Hepatocyte (in vitro differentiated cells): ENCODE results near the gene ISYNA1. TPM values are rescaled to one million over a fixed set of nuclear protein-coding genes. Genes with fewer than 3 reads are reported as not detected.

Experiments used
- DNase-seq: peaks from one replicate; pipeline ENCODE4 v3.0.0-alpha.2; 2016; ENCODE audit warnings: low spot score
- H2AFZ ChIP-seq: fragments of 200-600 bp; sonication (generic); 2 replicates; pipeline ENCODE4 v1.6.0; 2016; ENCODE audit warnings: antibody characterized with exemption, mild to moderate bottlenecking
- H3K27ac ChIP-seq: fragments of 200-600 bp; sonication (generic); 2 replicates; pipeline ENCODE4 v1.5.1; 2016; ENCODE audit warnings: mild to moderate bottlenecking
- H3K27me3 ChIP-seq: fragments of 200-600 bp; sonication (generic); 2 replicates; pipeline ENCODE4 v1.6.1; 2016
- H3K36me3 ChIP-seq: fragments of 200-600 bp; sonication (generic); replicated peaks from 2 replicates; pipeline ENCODE4 v1.5.1; 2016; ENCODE audit warnings: low read depth; ENCODE audit not compliant: insufficient read depth
- H3K4me1 ChIP-seq: fragments of 200-600 bp; sonication (generic); 2 replicates; pipeline ENCODE4 v1.5.1; 2016; ENCODE audit warnings: mild to moderate bottlenecking, moderate library complexity; ENCODE audit not compliant: insufficient read depth
- H3K4me2 ChIP-seq: fragments of 200-600 bp; sonication (generic); 2 replicates; pipeline ENCODE4 v1.6.0; 2016
- H3K4me3 ChIP-seq: fragments of 200-600 bp; sonication (generic); 2 replicates; pipeline ENCODE4 v1.5.1; 2016; ENCODE audit warnings: mild to moderate bottlenecking
- H3K79me2 ChIP-seq: fragments of 200-600 bp; sonication (generic); 2 replicates; pipeline ENCODE4 v1.6.0; 2017; ENCODE audit warnings: mild to moderate bottlenecking
- H3K9me2 ChIP-seq: fragments of 200-600 bp; sonication (generic); replicated peaks from 2 replicates; pipeline ENCODE4 v1.6.0; 2017; ENCODE audit warnings: mild to moderate bottlenecking; ENCODE audit not compliant: insufficient read depth
- H3K9me3 ChIP-seq: fragments of 200-600 bp; sonication (generic); 2 replicates; pipeline ENCODE4 v1.5.1; 2016; ENCODE audit warnings: low read depth, mild to moderate bottlenecking
- H4K20me1 ChIP-seq: fragments of 200-600 bp; sonication (generic); 2 replicates; pipeline ENCODE4 v1.6.0; 2016; ENCODE audit warnings: mild to moderate bottlenecking; ENCODE audit not compliant: insufficient read depth, poor library complexity, severe bottlenecking
- CTCF ChIP-seq: fragments of 200-600 bp; sonication (generic); IDR thresholded peaks from 2 replicates; pipeline ENCODE4 v1.5.1; 2016; ENCODE audit warnings: antibody characterized with exemption, mild to moderate bottlenecking; ENCODE audit not compliant: poor library complexity
- EZH2 ChIP-seq: fragments of 200-600 bp; sonication (generic); IDR thresholded peaks from 2 replicates; pipeline ENCODE4 v1.6.1; 2016; ENCODE audit warnings: antibody characterized with exemption, mild to moderate bottlenecking, borderline replicate concordance
- EZH2phosphoT487 ChIP-seq: fragments of 200-600 bp; sonication (generic); IDR thresholded peaks from one replicate; pipeline ENCODE4 v1.6.1; 2018; ENCODE audit warnings: antibody characterized with exemption, mild to moderate bottlenecking, low read depth, moderate library complexity; ENCODE audit not compliant: unreplicated experiment, severe bottlenecking
- WGBS: methylation state at CpG from one replicate; pipeline ENCODE4 v1.1.6; 2016; ENCODE audit warnings: low lambda C conversion rate; ENCODE audit errors: missing lambda C conversion rate; 5-methylcytosine and 5-hydroxymethylcytosine counted together
- polyA plus RNA-seq: library from polyadenylated mRNA; unstranded; fragments of >200 nt; fragmentation: Nextera tagmentation; extraction: Ambion mirVana; gene quantifications from 2 replicates; pipeline ENCODE4 v1.2.1, GENCODE V29; 2016
- total RNA-seq: library from RNA; depleted of rRNA; stranded (reverse); fragments of >200 nt; gene quantifications from 2 replicates; pipeline ENCODE4 v1.2.3, GENCODE V29; 2014

Gene ISYNA1
- total and polyA plus RNA-seq, 2 experiments from 2014 or later = 51.5 to 144 TPM

- Histone ChIP-seq H3K4me2 (peak overlapping the region; percentile 69), H3K9me2 (no peaks in the 10 kb centered on the region), H3K4me1 (peaks cover 17% of the 10 kb centered on the region), H3K27me3 (no peaks in the 10 kb centered on the region), H3K27ac (peak overlapping the region; percentile 90), H3K36me3 (no peaks in the 10 kb centered on the region), H3K4me3 (no peak overlapping the region), H3K9me3 (no peaks in the 10 kb centered on the region), H3K79me2 (peaks cover 3% of the 10 kb centered on the region), H2AFZ (no peak overlapping the region), H4K20me1 (no peaks in the 10 kb centered on the region)
- WGBS = 50% methylated on average over 7 of the region's 7 CpGs
- TF ChIP-seq CTCF (peak; percentile 53), EZH2phosphoT487 (no peak), EZH2 (no peak)
- peak; percentile 90 for DNase-seq
Measured at GRCh38 chr19:18401580-18402112, 36.3 kb downstream of the ISYNA1 start.

DNA sequence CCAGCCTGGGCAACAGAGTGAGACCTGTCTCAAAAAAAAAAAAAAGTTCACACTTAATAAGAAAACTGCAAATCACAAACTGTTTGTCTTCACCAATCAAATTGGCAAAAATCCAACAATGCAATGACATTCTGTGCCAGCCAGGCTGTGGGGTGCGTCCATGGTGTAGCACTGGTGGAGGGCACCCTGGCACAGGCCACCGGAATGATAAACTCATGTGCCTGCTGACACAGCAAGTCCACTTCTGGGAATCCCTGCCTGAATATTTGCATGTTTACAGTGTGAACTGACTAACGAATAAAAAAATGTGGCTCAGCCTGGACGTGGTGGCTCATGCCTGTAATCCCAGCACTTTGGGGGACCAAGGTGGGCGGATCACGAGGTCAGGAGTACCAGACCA, 38.9 kb downstream of the ISYNA1 start:
- H3K4me2 ChIP-seq = no peak overlapping the region
- H3K9me3 ChIP-seq = no peaks in the 10 kb centered on the region
- DNase-seq = no peak
- H3K4me1 ChIP-seq = peaks cover 17% of the 10 kb centered on the region
- H3K79me2 ChIP-seq = no peaks in the 10 kb centered on the region
- no peak overlapping the region for H3K4me3 ChIP-seq
- WGBS = 66% methylated on average over 6 of the region's 6 CpGs
- H2AFZ ChIP-seq = no peak overlapping the region
- no peaks in the 10 kb centered on the region for H3K9me2 ChIP-seq
- no peak overlapping the region for H3K27ac ChIP-seq
- no peaks in the 10 kb centered on the region for H4K20me1 ChIP-seq
- TF ChIP-seq CTCF = no peak
- TF ChIP-seq EZH2 = no peak
- TF ChIP-seq EZH2phosphoT487 = no peak
- no peaks in the 10 kb centered on the region for H3K27me3 ChIP-seq
- H3K36me3 ChIP-seq = no peaks in the 10 kb centered on the region

GRCh38 chr19:18397242-18398202, 40.4 kb downstream of the ISYNA1 start, which contains the start of gene LRRC25:
TSS of gene LRRC25 (minus strand) at chr19:18397622. CDS start at chr19:18396963, 659 bp downstream.
- Histone ChIP-seq H3K27me3 (no peaks in the 10 kb centered on the region), H3K27ac (no peak within 1 kb of the TSS), H3K4me2 (peak within 1 kb of the TSS; percentile 65), H3K36me3 (no peaks in the 10 kb centered on the region), H4K20me1 (no peaks in the 10 kb centered on the region), H2AFZ (no peak within 1 kb of the TSS), H3K4me1 (peaks cover 9% of the 10 kb centered on the region), H3K9me3 (no peaks in the 10 kb centered on the region), H3K79me2 (no peaks in the 10 kb centered on the region), H3K4me3 (no peak within 1 kb of the TSS), H3K9me2 (no peaks in the 10 kb centered on the region)
- WGBS = 59% methylated on average over 32 of the region's 33 CpGs
- DNase-seq = no peak
- TF ChIP-seq EZH2phosphoT487 (no peak), CTCF (no peak), EZH2 (no peak)
